Body of pancreas (tissue), 4 donors: Measurements from ENCODE around the gene IFT27. TPM values are rescaled to one million over a fixed set of nuclear protein-coding genes. Genes with fewer than 3 reads are reported as not detected.

Source experiments
- ATAC-seq: fragments of 150-250 bp; one replicate; pipeline ENCODE4 v1.9.1; 2016
- DNase-seq, 4 donors: peaks; one replicate each; pipeline ENCODE4 v3.0.0-alpha.2; 2019
- H3K27ac ChIP-seq, 4 donors: fragments of 200-600 bp; sonication (generic); 1 replicate in 3 of 4; 2 replicates in 1 of 4; pipeline versions ENCODE4 v1.5.1 to v1.6.1; 2016 to 2019; ENCODE audit warnings: mild to moderate bottlenecking in 1 of 4, mixed read lengths in 1 of 4, moderate library complexity in 1 of 4
- H3K27me3 ChIP-seq, 2 donors: fragments of 200-600 bp; sonication (generic); one replicate each; pipeline ENCODE4 v1.6.0; 2016; ENCODE audit warnings: mild to moderate bottlenecking in 1 of 2
- H3K36me3 ChIP-seq, 2 donors: fragments of 200-600 bp; sonication (generic); replicated peaks in 1 of 2; 2 replicates each; pipeline ENCODE4 v1.5.1; 2016; ENCODE audit warnings: low read depth in 2 of 2; ENCODE audit not compliant: insufficient read depth in 1 of 2
- H3K4me1 ChIP-seq: fragments of 200-600 bp; sonication (generic); one replicate; pipeline ENCODE4 v1.6.0; 2016
- H3K4me3 ChIP-seq, 2 donors: fragments of 200-600 bp; sonication (generic); 1 replicate in 1 of 2; 2 replicates in 1 of 2; pipeline ENCODE4 v1.5.1; 2016 to 2019
- H3K9me3 ChIP-seq, 3 donors: fragments of 200-600 bp; sonication (generic); 1 replicate in 2 of 3; 2 replicates in 1 of 3; pipeline ENCODE4 v1.5.1; 2016
- CTCF ChIP-seq, 7 experiments: fragments of 450-650 bp in 4 of 7; fragments of 200-600 bp in 3 of 7; sonication (generic) in 3 of 7; IDR thresholded peaks; one replicate each; pipeline ENCODE4 v1.5.1; 2016 to 2019; ENCODE audit warnings: antibody characterized with exemption in 7 of 7
- POLR2A ChIP-seq, 3 donors: fragments of 450-650 bp; IDR thresholded peaks; one replicate each; pipeline ENCODE4 v1.6.1; 2016; ENCODE audit warnings: antibody characterized with exemption in 3 of 3, mild to moderate bottlenecking in 2 of 3
- WGBS, 2 donors: methylation state at CpG; one replicate each; pipeline ENCODE4 v1.1.5; 2017; 5-methylcytosine and 5-hydroxymethylcytosine counted together
- intact Hi-C: fragments of 100-400 bp; cut with DNase I; formaldehyde crosslinking; loops from one replicate; pipeline ENCODE4 v1.15.1; 2023
- total RNA-seq, 2 donors: library from RNA; depleted of rRNA; stranded (reverse); fragments of >200 nt; gene quantifications; one replicate each; pipeline ENCODE4 v1.1.0, GENCODE V29; 2016

Gene IFT27
- total RNA-seq, 2 donors from 2014 or later = 7.6 to 15.8 TPM

- no peak overlapping the region for H3K27ac ChIP-seq
- intact Hi-C loops = no loop called here
- H3K36me3 ChIP-seq = no peaks in the 10 kb centered on the region
- H3K4me1 ChIP-seq = peaks cover 15% of the 10 kb centered on the region
- ATAC-seq = no peak
- TF ChIP-seq POLR2A (IDR thresholded peaks at IDR 0.05) (no peak), CTCF (IDR thresholded peaks at IDR 0.05) (no peak)
- H3K9me3 ChIP-seq = no peaks in the 10 kb centered on the region
- no peak for DNase-seq
- H3K27me3 ChIP-seq = no peaks in the 10 kb centered on the region
- no peak overlapping the region for H3K4me3 ChIP-seq
- 81 to 82% methylated on average over 14 to 19 of the region's 19 CpGs for WGBS, 2 donors
Observed at GRCh38 chr22:36730176-36730858, 45.6 kb downstream of the IFT27 start.

- no peak for DNase-seq
- H3K9me3 ChIP-seq = no peaks in the 10 kb centered on the region
- H3K27ac ChIP-seq = no peak overlapping the region
- no peak overlapping the region for H3K4me3 ChIP-seq
- TF ChIP-seq CTCF (IDR thresholded peaks at IDR 0.05) = no peak
- TF ChIP-seq POLR2A (IDR thresholded peaks at IDR 0.05) = no peak
- intact Hi-C loops = no loop called here
- peaks cover 9% of the 10 kb centered on the region for H3K4me1 ChIP-seq
- WGBS, 2 donors = 80% methylated on average over 7 of the region's 7 CpGs
- H3K36me3 ChIP-seq = no peaks in the 10 kb centered on the region
- no peak for ATAC-seq
- no peaks in the 10 kb centered on the region for H3K27me3 ChIP-seq
Observed at GRCh38 chr22:36729321-36729720, 46.6 kb downstream of the IFT27 start.

GRCh38 chr22:36728505-36728904, 47.4 kb downstream of the IFT27 start:
- TF ChIP-seq CTCF (IDR thresholded peaks at IDR 0.05) (no peak), POLR2A (IDR thresholded peaks at IDR 0.05) (no peak)
- Histone ChIP-seq H3K27ac (no peak overlapping the region), H3K4me3 (no peak overlapping the region), H3K9me3 (no peaks in the 10 kb centered on the region), H3K27me3 (no peaks in the 10 kb centered on the region), H3K4me1 (peaks cover 1% of the 10 kb centered on the region), H3K36me3 (no peaks in the 10 kb centered on the region)
- DNase-seq (no peak), ATAC-seq (no peak)
- WGBS, 2 donors = 85 to 86% methylated on average over 2 to 5 of the region's 5 CpGs
- intact Hi-C loops = no loop called here

- DNase-seq (no peak), ATAC-seq (no peak)
- no peaks in the 10 kb centered on the region for H3K9me3 ChIP-seq
- no peaks in the 10 kb centered on the region for H3K36me3 ChIP-seq
- WGBS, 2 donors = 71% methylated on average over 8 of the region's 8 CpGs
- H3K27ac ChIP-seq = no peak overlapping the region
- intact Hi-C loops = no loop called here
- TF ChIP-seq CTCF (IDR thresholded peaks at IDR 0.05) (no peak), POLR2A (IDR thresholded peaks at IDR 0.05) (no peak)
- H3K27me3 ChIP-seq = no peaks in the 10 kb centered on the region
- H3K4me1 ChIP-seq = no peaks in the 10 kb centered on the region
- no peak overlapping the region for H3K4me3 ChIP-seq
Observed at GRCh38 chr22:36727927-36728488, 47.9 kb downstream of the IFT27 start.

- H3K36me3 ChIP-seq = no peaks in the 10 kb centered on the region
- no peaks in the 10 kb centered on the region for H3K27me3 ChIP-seq
- no peak overlapping the region for H3K4me3 ChIP-seq
- DNase-seq (no peak), ATAC-seq (no peak)
- no peaks in the 10 kb centered on the region for H3K9me3 ChIP-seq
- WGBS, 2 donors = 59 to 74% methylated on average over 7 of the region's 7 CpGs
- no peaks in the 10 kb centered on the region for H3K4me1 ChIP-seq
- TF ChIP-seq CTCF (IDR thresholded peaks at IDR 0.05) = no peak
- no peak for TF ChIP-seq POLR2A (IDR thresholded peaks at IDR 0.05)
- no peak overlapping the region for H3K27ac ChIP-seq
- intact Hi-C loops = no loop called here
Observed at GRCh38 chr22:36727110-36727509, 48.8 kb downstream of the IFT27 start.
